CD4-positive, alpha-beta T cell treated with Interferon alpha-2 for 1 hour (primary cell): ENCODE data around the gene TEKT5.

ENCODE experiments used
- DNase-seq, 2 donors: peaks; one replicate each; pipeline ENCODE4 v3.0.0-alpha.2; 2020 to 2022

TEKT5 gene

GRCh38 chr16:10607157-10607556, 87.6 kb downstream of the TEKT5 start:
- no peak for DNase-seq

GRCh38 chr16:10606607-10607006, 88.1 kb downstream of the TEKT5 start:
- DNase-seq = no peak

- DNase-seq = no peak
Measured at GRCh38 chr16:10605636-10606035, 89.1 kb downstream of the TEKT5 start.

GRCh38 chr16:10601444-10602408, 93.0 kb downstream of the TEKT5 start:
- no peak for DNase-seq

GRCh38 chr16:10600782-10601443, 93.8 kb downstream of the TEKT5 start:
- no peak for DNase-seq

GRCh38 chr16:10599626-10600025, 95.1 kb downstream of the TEKT5 start:
- DNase-seq = no peak

GRCh38 chr16:10598157-10598556, 96.6 kb downstream of the TEKT5 start:
- no peak for DNase-seq

- no peak for DNase-seq
Measured at GRCh38 chr16:10597187-10597601, 97.5 kb downstream of the TEKT5 start.

GRCh38 chr16:10594312-10594950, 100.3 kb downstream of the TEKT5 start:
- no peak for DNase-seq

- no peak for DNase-seq
Measured at GRCh38 chr16:10592611-10593010, 102.1 kb downstream of the TEKT5 start.

- DNase-seq = no peak
Measured at GRCh38 chr16:10590342-10590741, 104.4 kb downstream of the TEKT5 start.

GRCh38 chr16:10589109-10589508, 105.6 kb downstream of the TEKT5 start:
- no peak for DNase-seq

- no peak for DNase-seq
Measured at GRCh38 chr16:10587622-10588021, 107.1 kb downstream of the TEKT5 start.

GRCh38 chr16:10584981-10585438, 109.7 kb downstream of the TEKT5 start:
- DNase-seq = no peak

- DNase-seq = no peak
Measured at GRCh38 chr16:10583269-10583668, 111.5 kb downstream of the TEKT5 start.

- DNase-seq = no peak
Measured at GRCh38 chr16:10581507-10581906, 113.2 kb downstream of the TEKT5 start.

- no peak for DNase-seq
Measured at GRCh38 chr16:10580883-10581247, 113.9 kb downstream of the TEKT5 start.

GRCh38 chr16:10579965-10580882, 114.5 kb downstream of the TEKT5 start, which contains the start of gene EMP2:
Gene EMP2 (minus strand): TSS chr16:10580598. CDS start chr16:10547617, 32,981 bp downstream.
- no peak for DNase-seq

GRCh38 chr16:10579575-10579964, 115.2 kb downstream of the TEKT5 start:
- DNase-seq = no peak

- DNase-seq = no peak
Measured at GRCh38 chr16:10578474-10579316, 116.0 kb downstream of the TEKT5 start.
